ENCODE data around the gene RABEPK.

Gene RABEPK

DNA sequence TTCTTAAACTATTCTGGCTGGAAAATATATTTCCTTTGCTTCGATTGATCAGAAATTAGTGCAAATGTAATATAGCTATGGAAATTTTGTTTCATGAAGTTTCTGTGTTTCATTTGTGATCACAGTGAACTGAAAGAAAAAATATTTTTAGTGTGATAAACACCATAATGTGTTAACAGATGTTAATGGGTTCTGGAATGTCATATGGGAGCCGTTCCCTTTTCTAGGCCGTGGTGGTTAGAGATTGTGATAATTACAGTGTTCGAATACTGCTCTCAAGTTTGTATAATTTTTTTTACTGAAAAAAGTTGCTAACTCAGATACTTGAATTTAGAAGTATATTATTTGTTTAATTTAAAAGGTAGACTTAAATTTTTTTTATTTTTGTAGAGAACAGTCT is 80.6 kb downstream of the RABEPK start:
- DNase-seq: no peak
- Histone ChIP-seq H3K4me1 (no peaks in the 10 kb centered on the region; the same call in 1 of the 2 replicates), H3K27me3 (no peaks in the 10 kb centered on the region), H3K36me3 (no peaks in the 10 kb centered on the region; the same call in none of the 2 replicates), H3K4me3 (ENCODE audit: low read depth, low read length) (no peak overlapping the region), H3K9me3 (no peaks in the 10 kb centered on the region)
- TF ChIP-seq, protein P1, sequence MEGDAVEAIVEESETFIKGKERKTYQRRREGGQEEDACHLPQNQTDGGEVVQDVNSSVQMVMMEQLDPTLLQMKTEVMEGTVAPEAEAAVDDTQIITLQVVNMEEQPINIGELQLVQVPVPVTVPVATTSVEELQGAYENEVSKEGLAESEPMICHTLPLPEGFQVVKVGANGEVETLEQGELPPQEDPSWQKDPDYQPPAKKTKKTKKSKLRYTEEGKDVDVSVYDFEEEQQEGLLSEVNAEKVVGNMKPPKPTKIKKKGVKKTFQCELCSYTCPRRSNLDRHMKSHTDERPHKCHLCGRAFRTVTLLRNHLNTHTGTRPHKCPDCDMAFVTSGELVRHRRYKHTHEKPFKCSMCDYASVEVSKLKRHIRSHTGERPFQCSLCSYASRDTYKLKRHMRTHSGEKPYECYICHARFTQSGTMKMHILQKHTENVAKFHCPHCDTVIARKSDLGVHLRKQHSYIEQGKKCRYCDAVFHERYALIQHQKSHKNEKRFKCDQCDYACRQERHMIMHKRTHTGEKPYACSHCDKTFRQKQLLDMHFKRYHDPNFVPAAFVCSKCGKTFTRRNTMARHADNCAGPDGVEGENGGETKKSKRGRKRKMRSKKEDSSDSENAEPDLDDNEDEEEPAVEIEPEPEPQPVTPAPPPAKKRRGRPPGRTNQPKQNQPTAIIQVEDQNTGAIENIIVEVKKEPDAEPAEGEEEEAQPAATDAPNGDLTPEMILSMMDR (IDR thresholded peaks at IDR 0.05; ENCODE audit: low read depth, low read length): no peak
